HEK293T (cell line): Measurements from ENCODE around the gene ZFP1.

Experiments used
- ELF4 ChIP-seq: fragments of 450-650 bp; IDR thresholded peaks from 2 replicates; pipeline ENCODE4 v1.6.1; 2017; ENCODE audit warnings: antibody characterized with exemption
- NFRKB ChIP-seq: fragments of 450-650 bp; IDR thresholded peaks from 2 replicates; pipeline ENCODE4 v1.6.1; 2016; ENCODE audit warnings: mild to moderate bottlenecking, moderate library complexity
- SP1 ChIP-seq: fragments of 450-650 bp; IDR thresholded peaks from 2 replicates; pipeline ENCODE4 v1.6.1; 2017

- TF ChIP-seq SP1: no peak
- no peak for TF ChIP-seq NFRKB
- TF ChIP-seq ELF4: no peak
These were observed 54.8 kb downstream of the ZFP1 start for GRCh38 chr16:75203096-75203495.
